Activated T-cell treated with anti-CD3 and anti-CD28 coated beads, Interleukin-2, amount 50 U/mL, for 4 hours (primary cell): ENCODE results near the gene FCHO1. TPM values are rescaled to one million over a fixed set of nuclear protein-coding genes. Genes with fewer than 3 reads are reported as not detected.

Experiments
- ATAC-seq, 2 donors: fragments of 200-7000 bp; cut with Tn5 transposase; one replicate each; pipeline ENCODE4 v1.10.0; 2021
- DNase-seq: peaks from one replicate; pipeline ENCODE4 v3.0.0-alpha.2; 2020
- H3K27me3 Mint-ChIP-seq: one replicate; pipeline ENCODE4 v1.8.0; 2021; ENCODE audit warnings: low read depth, mixed read lengths
- H3K36me3 Mint-ChIP-seq: one replicate; pipeline ENCODE4 v1.8.0; 2022; ENCODE audit warnings: mixed read lengths; ENCODE audit not compliant: insufficient read depth
- H3K4me1 Mint-ChIP-seq: one replicate; pipeline ENCODE4 v1.8.0; 2021; ENCODE audit warnings: low read depth, mixed read lengths
- H3K4me3 Mint-ChIP-seq: one replicate; pipeline ENCODE4 v1.8.0; 2021; ENCODE audit warnings: mild to moderate bottlenecking, moderate library complexity, mixed read lengths
- H3K9me3 Mint-ChIP-seq: one replicate; pipeline ENCODE4 v1.8.0; 2021; ENCODE audit warnings: mixed read lengths
- total RNA-seq, 3 donors: library from RNA; stranded (reverse); gene quantifications; one replicate each; pipeline ENCODE4 v1.2.1, GENCODE V29; 2021

Gene FCHO1
- total RNA-seq, 3 donors from 2014 or later, result 53.0 to 60.4 (median 56.2) TPM

GRCh38 chr19:17748884-17749638 lies 2.2 kb upstream of the FCHO1 start:
- DNase-seq (no peak), ATAC-seq (no peak)
- no peaks in the 10 kb centered on the region for H3K9me3 Mint-ChIP-seq
- H3K4me1 Mint-ChIP-seq, result peaks cover 48% of the 10 kb centered on the region
- H3K27me3 Mint-ChIP-seq, result no peaks in the 10 kb centered on the region
- H3K36me3 Mint-ChIP-seq, result no peaks in the 10 kb centered on the region
- peak overlapping the region; percentile 92 for H3K4me3 Mint-ChIP-seq

DNA sequence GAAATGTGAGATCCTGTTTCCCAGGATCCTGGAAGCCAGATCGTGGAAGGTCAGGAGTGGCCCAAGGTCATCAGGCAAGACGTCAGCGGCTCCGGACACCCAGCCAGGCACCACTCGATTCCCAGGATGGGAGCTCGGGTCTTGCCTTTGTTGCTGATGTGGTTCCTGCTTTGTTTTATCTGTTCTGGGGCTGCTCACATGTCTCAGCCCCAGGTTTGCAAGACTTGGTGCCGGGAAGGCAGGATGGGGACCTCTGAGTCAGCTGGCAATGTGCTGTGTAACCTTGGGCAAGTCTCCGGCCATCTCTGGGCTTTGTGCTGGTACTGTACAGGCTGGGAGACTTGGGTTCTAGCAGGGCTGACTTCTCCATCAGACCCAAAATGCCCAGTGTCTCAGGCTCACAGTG lies 1.4 kb upstream of the FCHO1 start:
- H3K27me3 Mint-ChIP-seq, result no peaks in the 10 kb centered on the region
- DNase-seq, result peak; percentile 31
- H3K9me3 Mint-ChIP-seq, result no peaks in the 10 kb centered on the region
- H3K4me1 Mint-ChIP-seq, result peaks cover 51% of the 10 kb centered on the region
- no peak for ATAC-seq
- H3K36me3 Mint-ChIP-seq, result peaks cover 3% of the 10 kb centered on the region
- H3K4me3 Mint-ChIP-seq, result peak overlapping the region; percentile 92

- Mint-ChIP-seq H3K36me3 (peaks cover 8% of the 10 kb centered on the region), H3K27me3 (no peaks in the 10 kb centered on the region), H3K4me1 (peaks cover 60% of the 10 kb centered on the region), H3K9me3 (no peaks in the 10 kb centered on the region), H3K4me3 (peak overlapping the region; percentile 92)
- DNase-seq, result no peak
- ATAC-seq, result peak in 1 of 2 donors; percentile 7
Observed at GRCh38 chr19:17751912-17752273, 616 bp downstream of the FCHO1 start.

- Mint-ChIP-seq H3K27me3 (no peaks in the 10 kb centered on the region), H3K4me1 (peaks cover 56% of the 10 kb centered on the region), H3K4me3 (no peak overlapping the region), H3K9me3 (no peaks in the 10 kb centered on the region), H3K36me3 (peaks cover 11% of the 10 kb centered on the region)
- ATAC-seq (no peak), DNase-seq (no peak)
Observed at GRCh38 chr19:17752865-17753639, 1.8 kb downstream of the FCHO1 start.

DNA sequence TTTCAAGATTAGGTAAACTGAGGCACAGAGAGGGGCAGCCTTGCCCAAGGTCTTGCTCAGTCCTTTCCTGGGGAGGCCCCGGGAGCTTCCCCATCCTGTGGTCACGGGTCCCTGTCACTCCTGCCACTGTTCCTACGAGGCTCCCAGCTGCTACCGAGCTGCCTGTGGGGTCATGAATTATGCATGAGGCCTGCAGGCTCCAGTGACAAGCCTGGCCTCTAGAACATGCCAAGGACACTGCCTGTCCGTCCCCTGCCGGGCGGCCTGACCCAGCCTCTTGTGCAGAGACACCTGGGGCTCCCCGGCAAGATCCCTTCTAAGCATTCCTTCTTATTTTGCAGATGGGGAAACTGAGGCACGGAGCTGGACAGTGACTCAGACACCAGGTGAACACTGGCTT lies 2.7 kb downstream of the FCHO1 start:
- ATAC-seq (no peak), DNase-seq (no peak)
- peaks cover 49% of the 10 kb centered on the region for H3K4me1 Mint-ChIP-seq
- H3K4me3 Mint-ChIP-seq, result no peak overlapping the region
- H3K27me3 Mint-ChIP-seq, result no peaks in the 10 kb centered on the region
- peaks cover 16% of the 10 kb centered on the region for H3K36me3 Mint-ChIP-seq
- H3K9me3 Mint-ChIP-seq, result no peaks in the 10 kb centered on the region

DNA sequence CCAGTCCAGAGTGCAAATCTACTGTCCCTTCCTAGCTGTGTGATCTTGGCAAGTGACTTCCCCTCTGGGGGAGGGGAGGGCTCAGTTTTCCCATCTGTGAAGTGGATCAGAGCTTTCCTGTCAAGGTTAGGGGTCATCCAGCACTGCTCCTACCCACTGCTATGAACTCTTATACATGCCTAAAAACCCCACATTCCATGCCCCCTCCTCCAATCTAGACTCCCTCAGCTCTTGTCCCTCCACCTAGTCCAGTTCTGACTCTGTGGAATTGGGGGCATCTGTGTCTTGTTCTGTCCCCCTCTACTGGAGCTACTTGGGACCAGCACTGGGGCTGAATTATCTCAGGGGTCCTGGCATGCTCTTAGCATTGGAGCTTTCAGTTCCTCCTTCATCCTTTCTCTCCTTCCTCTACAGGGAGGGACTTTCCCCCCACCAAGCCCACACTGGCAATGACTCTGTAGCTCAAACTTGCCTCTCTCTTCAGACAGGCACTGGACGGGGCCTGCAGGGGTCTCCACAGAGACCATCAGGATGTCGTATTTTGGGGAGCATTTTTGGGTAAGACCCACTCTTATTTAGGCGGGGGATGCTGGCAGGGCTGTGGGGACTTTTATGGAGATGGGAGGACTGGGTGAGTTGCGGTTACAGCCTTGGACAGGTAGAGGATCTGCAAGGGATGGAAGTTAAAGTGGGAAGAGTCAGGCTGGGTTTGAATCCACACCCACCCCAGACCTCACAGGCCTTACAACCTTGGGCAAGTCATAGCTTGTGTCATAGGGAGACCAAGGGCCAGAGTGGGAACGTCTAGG lies 3.6 kb downstream of the FCHO1 start:
- H3K36me3 Mint-ChIP-seq, result peaks cover 17% of the 10 kb centered on the region
- H3K4me3 Mint-ChIP-seq, result no peak overlapping the region
- no peaks in the 10 kb centered on the region for H3K27me3 Mint-ChIP-seq
- DNase-seq (no peak), ATAC-seq (no peak)
- peaks cover 40% of the 10 kb centered on the region for H3K4me1 Mint-ChIP-seq
- no peaks in the 10 kb centered on the region for H3K9me3 Mint-ChIP-seq

DNA sequence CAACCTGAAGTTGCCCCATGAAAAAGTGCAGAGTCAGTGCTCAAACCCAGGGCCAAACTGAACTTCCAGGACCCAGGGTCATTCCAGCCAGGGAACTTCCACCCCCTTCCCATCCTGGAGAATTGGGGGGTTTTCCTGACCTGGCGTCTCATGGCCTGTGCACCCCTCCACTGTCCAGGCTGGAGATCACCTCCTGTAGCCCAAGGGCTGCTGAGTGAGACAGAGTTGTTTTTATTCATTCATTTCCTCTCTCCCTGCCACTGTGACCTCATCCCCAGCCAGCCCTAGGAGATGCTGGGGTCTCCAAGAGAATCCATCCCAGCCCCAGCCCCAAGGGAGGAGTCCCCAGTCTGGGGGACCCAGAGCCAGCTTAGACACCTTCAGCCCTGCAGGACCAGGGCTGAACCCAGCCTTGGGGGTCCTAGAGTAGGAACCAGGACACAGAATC lies 4.2 kb downstream of the FCHO1 start:
- Mint-ChIP-seq H3K27me3 (no peaks in the 10 kb centered on the region), H3K9me3 (no peaks in the 10 kb centered on the region), H3K4me3 (peak overlapping the region; percentile 11), H3K36me3 (peaks cover 19% of the 10 kb centered on the region), H3K4me1 (peaks cover 35% of the 10 kb centered on the region)
- ATAC-seq (no peak), DNase-seq (no peak)

DNA sequence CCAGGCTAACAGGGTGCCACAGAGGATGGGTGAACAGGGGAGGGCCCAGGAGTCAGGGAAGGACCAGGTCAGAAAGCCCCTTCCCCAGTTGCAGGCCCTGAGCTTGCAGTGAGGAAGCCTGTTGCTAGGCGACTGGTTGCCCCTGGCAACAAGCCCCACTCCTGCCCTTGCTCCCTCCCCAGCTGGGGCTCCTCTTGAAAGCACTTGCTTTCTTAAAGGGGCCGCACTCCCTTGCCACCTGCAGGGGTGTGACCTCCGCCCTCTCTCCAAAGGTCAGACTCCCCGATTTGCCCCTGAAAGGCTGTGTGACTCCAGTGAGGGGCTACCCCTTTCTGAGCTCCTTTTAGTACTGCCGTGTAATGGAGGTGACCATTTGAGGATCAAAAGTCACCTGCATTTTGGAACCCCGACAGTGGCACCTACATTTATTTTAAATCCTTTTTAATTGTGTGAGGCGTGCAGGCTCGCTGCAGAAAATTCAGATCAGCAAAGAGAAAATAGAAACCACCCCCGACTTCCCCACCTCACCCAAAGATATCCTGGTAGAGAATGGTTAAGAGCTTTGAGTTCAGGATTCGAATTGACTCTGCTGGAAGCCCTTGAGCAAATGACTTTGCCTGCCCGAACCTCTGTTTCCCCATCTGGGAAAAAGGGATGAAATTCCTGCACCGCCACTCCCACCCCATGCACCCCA lies 4.8 kb downstream of the FCHO1 start:
- ATAC-seq (no peak), DNase-seq (no peak)
- Mint-ChIP-seq H3K4me1 (peaks cover 31% of the 10 kb centered on the region), H3K27me3 (no peaks in the 10 kb centered on the region), H3K9me3 (no peaks in the 10 kb centered on the region), H3K4me3 (peak overlapping the region; percentile 11), H3K36me3 (peaks cover 22% of the 10 kb centered on the region)

DNA sequence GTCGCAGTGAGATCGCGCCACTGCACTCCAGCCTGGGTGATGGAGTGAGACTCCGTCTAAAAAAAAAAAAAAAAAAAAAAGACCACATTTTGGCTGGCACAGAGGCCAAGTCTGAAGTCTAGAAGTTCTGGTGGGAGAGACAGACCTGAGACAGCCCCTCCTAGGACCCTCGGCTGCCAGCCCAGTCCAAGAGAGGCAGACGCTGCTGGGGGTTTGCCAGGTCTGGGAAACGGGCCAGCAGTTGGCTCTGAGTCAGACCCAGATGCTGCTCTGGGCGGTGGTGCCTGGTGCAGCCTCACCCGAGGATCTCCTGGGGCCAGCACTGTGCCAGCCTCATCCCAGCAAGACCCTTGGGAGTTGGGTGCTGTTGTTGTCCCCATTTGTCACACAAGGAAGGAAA lies 5.8 kb downstream of the FCHO1 start:
- DNase-seq (no peak), ATAC-seq (no peak)
- Mint-ChIP-seq H3K4me3 (no peak overlapping the region), H3K36me3 (peaks cover 25% of the 10 kb centered on the region), H3K9me3 (no peaks in the 10 kb centered on the region), H3K27me3 (no peaks in the 10 kb centered on the region), H3K4me1 (peaks cover 23% of the 10 kb centered on the region)

DNA sequence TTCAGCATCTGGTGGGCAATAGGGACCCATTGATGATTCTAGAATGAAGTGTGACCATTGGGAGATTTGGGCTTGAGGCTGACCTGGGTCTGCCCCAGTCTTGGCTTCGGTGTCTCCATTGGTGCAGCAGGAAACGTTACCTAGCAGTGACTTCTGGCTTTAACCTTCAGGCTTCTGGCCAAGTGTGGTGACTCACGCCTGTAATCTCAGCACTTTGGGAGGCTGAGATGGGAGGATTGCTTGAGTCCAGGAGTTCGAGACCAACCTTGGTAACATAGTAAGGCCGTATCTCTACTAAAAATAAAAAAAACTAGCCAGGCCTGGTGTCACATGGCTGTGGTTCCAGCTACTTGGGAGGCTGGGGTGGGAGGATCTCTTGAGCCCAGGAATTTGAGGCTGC lies 7.2 kb downstream of the FCHO1 start:
- Mint-ChIP-seq H3K4me3 (no peak overlapping the region), H3K9me3 (no peaks in the 10 kb centered on the region), H3K27me3 (no peaks in the 10 kb centered on the region), H3K36me3 (peaks cover 34% of the 10 kb centered on the region), H3K4me1 (peaks cover 23% of the 10 kb centered on the region)
- DNase-seq (no peak), ATAC-seq (no peak)

DNA sequence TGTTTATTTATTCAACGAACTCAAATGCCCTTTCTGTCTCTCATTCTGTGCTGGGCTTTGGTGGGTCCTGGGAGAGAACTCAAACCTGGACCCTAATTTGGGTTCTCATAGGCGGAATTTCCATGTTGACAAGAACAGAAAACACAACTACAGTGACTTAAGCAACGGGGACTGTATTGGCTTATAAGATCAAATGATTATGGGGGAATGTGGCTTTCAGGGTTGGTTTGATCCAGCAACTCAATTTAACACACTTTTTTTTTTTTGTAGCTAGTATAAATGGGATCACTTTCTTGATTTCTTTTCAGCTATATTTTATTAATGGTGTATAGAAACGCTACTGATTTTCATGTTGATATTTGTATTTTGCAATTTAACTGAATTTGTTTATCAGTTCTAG lies 9.9 kb downstream of the FCHO1 start:
- H3K4me1 Mint-ChIP-seq, result peaks cover 8% of the 10 kb centered on the region
- ATAC-seq (no peak), DNase-seq (no peak)
- no peaks in the 10 kb centered on the region for H3K9me3 Mint-ChIP-seq
- no peak overlapping the region for H3K4me3 Mint-ChIP-seq
- peaks cover 37% of the 10 kb centered on the region for H3K36me3 Mint-ChIP-seq
- H3K27me3 Mint-ChIP-seq, result no peaks in the 10 kb centered on the region

DNA sequence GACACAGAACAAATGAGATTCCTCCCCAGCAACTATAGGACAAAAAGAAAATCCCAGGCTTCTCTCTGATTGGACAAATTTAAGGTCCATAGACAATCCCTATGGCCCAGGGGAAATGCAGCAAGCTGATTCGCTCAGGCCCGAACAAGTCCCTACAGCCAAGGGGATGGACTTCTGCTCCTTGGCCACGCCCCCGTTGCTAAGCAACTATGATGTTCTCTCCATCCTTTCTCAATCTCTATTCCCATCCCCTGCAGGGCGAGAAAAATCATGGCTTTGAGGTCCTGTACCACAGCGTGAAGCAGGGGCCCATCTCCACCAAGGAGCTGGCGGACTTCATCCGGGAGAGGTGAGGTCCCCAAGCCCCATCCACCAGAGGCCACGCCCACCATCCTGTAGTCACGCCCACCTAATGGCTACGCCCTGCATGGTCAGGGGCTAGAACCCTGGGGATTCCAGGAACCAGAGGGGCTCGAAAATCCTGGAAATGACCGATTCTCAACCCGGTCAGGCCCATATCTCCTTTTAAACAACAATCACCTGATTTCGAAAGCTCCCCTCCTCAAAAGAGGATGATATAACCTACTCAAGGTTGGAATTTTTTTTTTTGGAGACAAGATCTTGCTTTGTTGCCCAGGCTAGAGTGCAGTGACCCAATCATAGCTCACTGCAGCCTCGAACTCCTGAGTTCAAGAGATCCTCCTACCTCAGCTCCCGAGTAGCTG lies 11.4 kb downstream of the FCHO1 start:
- H3K27me3 Mint-ChIP-seq, result no peaks in the 10 kb centered on the region
- peaks cover 6% of the 10 kb centered on the region for H3K4me1 Mint-ChIP-seq
- no peaks in the 10 kb centered on the region for H3K9me3 Mint-ChIP-seq
- DNase-seq, result no peak
- H3K4me3 Mint-ChIP-seq, result no peak overlapping the region
- no peak for ATAC-seq
- H3K36me3 Mint-ChIP-seq, result peaks cover 40% of the 10 kb centered on the region

GRCh38 chr19:17764348-17764747 lies 13.1 kb downstream of the FCHO1 start:
- Mint-ChIP-seq H3K27me3 (no peaks in the 10 kb centered on the region), H3K9me3 (no peaks in the 10 kb centered on the region), H3K4me3 (no peak overlapping the region), H3K36me3 (peaks cover 38% of the 10 kb centered on the region), H3K4me1 (peaks cover 6% of the 10 kb centered on the region)
- ATAC-seq, result no peak
- DNase-seq, result no peak
